Neural progenitor cell (in vitro differentiated cells): ENCODE data around the gene COL19A1. TPM values are rescaled to one million over a fixed set of nuclear protein-coding genes. Genes with fewer than 3 reads are reported as not detected.

ENCODE experiments used
- DNase-seq: peaks from one replicate; pipeline ENCODE4 v3.0.0-alpha.2; 2016; ENCODE audit warnings: low spot score
- H2AFZ ChIP-seq: fragments of 200-600 bp; sonication (generic); replicated peaks from 2 replicates; pipeline ENCODE4 v1.6.1; 2016; ENCODE audit warnings: antibody characterized with exemption
- H3F3A ChIP-seq: fragments of 200-600 bp; sonication (generic); 2 replicates; pipeline ENCODE4 v1.6.1; 2016; ENCODE audit warnings: antibody characterized with exemption, low read depth
- H3K27ac ChIP-seq: fragments of 200-600 bp; sonication (generic); 2 replicates; pipeline ENCODE4 v1.5.1; 2016; ENCODE audit warnings: mild to moderate bottlenecking
- H3K27me3 ChIP-seq: fragments of 200-600 bp; sonication (generic); 2 replicates; pipeline ENCODE4 v1.6.1; 2016; ENCODE audit warnings: mild to moderate bottlenecking, moderate library complexity
- H3K36me3 ChIP-seq: fragments of 200-600 bp; sonication (generic); 2 replicates; pipeline ENCODE4 v1.5.1; 2016
- H3K4me1 ChIP-seq: fragments of 200-600 bp; sonication (generic); 2 replicates; pipeline ENCODE4 v1.6.1; 2016; ENCODE audit warnings: mixed run types
- H3K4me2 ChIP-seq: fragments of 200-600 bp; sonication (generic); 2 replicates; pipeline ENCODE4 v1.6.1; 2016
- H3K4me3 ChIP-seq: fragments of 200-600 bp; sonication (generic); 2 replicates; pipeline ENCODE4 v1.5.1; 2016
- H3K79me2 ChIP-seq: fragments of 200-600 bp; sonication (generic); 2 replicates; pipeline ENCODE4 v1.6.1; 2016; ENCODE audit warnings: low read depth
- H3K9ac ChIP-seq: fragments of 200-600 bp; sonication (generic); 2 replicates; pipeline ENCODE4 v1.6.1; 2016
- H3K9me3 ChIP-seq: fragments of 200-600 bp; sonication (generic); 2 replicates; pipeline ENCODE4 v1.5.1; 2016; ENCODE audit warnings: low read depth
- H4K20me1 ChIP-seq: fragments of 200-600 bp; sonication (generic); 2 replicates; pipeline ENCODE4 v1.6.1; 2016; ENCODE audit warnings: low read depth
- H3K27ac Mint-ChIP-seq: 3 replicates; pipeline ENCODE4 v1.8.0; 2021; ENCODE audit warnings: mixed read lengths
- H3K27me3 Mint-ChIP-seq: 2 replicates; pipeline ENCODE4 v1.8.0; 2022; ENCODE audit warnings: low read depth, mild to moderate bottlenecking, inconsistent platforms, moderate library complexity, mixed read lengths; ENCODE audit not compliant: insufficient read depth
- H3K36me3 Mint-ChIP-seq: 3 replicates; pipeline ENCODE4 v1.8.0; 2021; ENCODE audit warnings: mixed read lengths
- H3K4me1 Mint-ChIP-seq: 3 replicates; pipeline ENCODE4 v1.8.0; 2021; ENCODE audit warnings: mixed read lengths
- H3K4me3 Mint-ChIP-seq: 3 replicates; pipeline ENCODE4 v1.8.0; 2021; ENCODE audit warnings: mild to moderate bottlenecking, moderate library complexity, mixed read lengths
- H3K9me3 Mint-ChIP-seq: 3 replicates; pipeline ENCODE4 v1.8.0; 2020; ENCODE audit warnings: mixed read lengths
- CTCF ChIP-seq: fragments of 200-600 bp; sonication (generic); IDR thresholded peaks from 2 replicates; pipeline ENCODE4 v1.5.1; 2017; ENCODE audit warnings: antibody characterized with exemption, mild to moderate bottlenecking
- EZH2 ChIP-seq: fragments of 200-600 bp; sonication (generic); IDR thresholded peaks from 2 replicates; pipeline ENCODE4 v1.6.1; 2017; ENCODE audit warnings: antibody characterized with exemption, mild to moderate bottlenecking, moderate library complexity
- EZH2phosphoT487 ChIP-seq: fragments of 200-600 bp; sonication (generic); IDR thresholded peaks from 2 replicates; pipeline ENCODE4 v1.6.1; 2017; ENCODE audit warnings: antibody characterized with exemption
- small RNA-seq: library from RNA; depleted of rRNA; stranded (forward); fragments of <200 nt; gene quantifications from one replicate; pipeline ENCODE3, GENCODE V24; 2015
- total RNA-seq: library from RNA; depleted of rRNA; stranded (reverse); fragments of >200 nt; gene quantifications from 2 replicates; pipeline ENCODE4 v1.2.3, GENCODE V29; 2015; ENCODE audit warnings: low replicate concordance

Gene COL19A1
- total RNA-seq, 1 donor from 2014 or later: not detected

- no peaks in the 10 kb centered on the region for H3K4me1 ChIP-seq
- no peak overlapping the region for H3K27ac Mint-ChIP-seq
- no peak overlapping the region for H3K27ac ChIP-seq
- no peaks in the 10 kb centered on the region for H3K27me3 Mint-ChIP-seq
- no peaks in the 10 kb centered on the region for H4K20me1 ChIP-seq
- H3K9me3 Mint-ChIP-seq: no peaks in the 10 kb centered on the region
- H3K4me3 ChIP-seq: no peak overlapping the region
- no peak overlapping the region for H3K9ac ChIP-seq
- H3K79me2 ChIP-seq: no peaks in the 10 kb centered on the region
- TF ChIP-seq EZH2phosphoT487 (no peak), EZH2 (no peak)
- no peak overlapping the region for H3K4me3 Mint-ChIP-seq
- no peaks in the 10 kb centered on the region for H3K9me3 ChIP-seq
- no peak overlapping the region for H2AFZ ChIP-seq
- H3K4me2 ChIP-seq: no peak overlapping the region
- H3K36me3 Mint-ChIP-seq: peaks cover 13% of the 10 kb centered on the region
- H3F3A ChIP-seq: no peaks in the 10 kb centered on the region
- DNase-seq: no peak
- no peaks in the 10 kb centered on the region for H3K27me3 ChIP-seq
- H3K4me1 Mint-ChIP-seq: peaks cover 24% of the 10 kb centered on the region
- no peaks in the 10 kb centered on the region for H3K36me3 ChIP-seq
Measured at GRCh38 chr6:70257768-70258273, 391.5 kb downstream of the COL19A1 start.

GRCh38 chr6:70258483-70258882 is 392.1 kb downstream of the COL19A1 start:
- Histone ChIP-seq H3K4me3 (no peak overlapping the region), H3F3A (no peaks in the 10 kb centered on the region), H3K4me2 (no peak overlapping the region), H3K36me3 (no peaks in the 10 kb centered on the region), H3K27me3 (no peaks in the 10 kb centered on the region), H3K27ac (no peak overlapping the region), H2AFZ (no peak overlapping the region), H3K4me1 (no peaks in the 10 kb centered on the region), H4K20me1 (no peaks in the 10 kb centered on the region), H3K9me3 (no peaks in the 10 kb centered on the region), H3K79me2 (no peaks in the 10 kb centered on the region), H3K9ac (no peak overlapping the region)
- no peak for DNase-seq
- H3K9me3 Mint-ChIP-seq: no peaks in the 10 kb centered on the region
- no peaks in the 10 kb centered on the region for H3K27me3 Mint-ChIP-seq
- H3K27ac Mint-ChIP-seq: no peak overlapping the region
- no peak overlapping the region for H3K4me3 Mint-ChIP-seq
- no peak for TF ChIP-seq CTCF
- peaks cover 13% of the 10 kb centered on the region for H3K36me3 Mint-ChIP-seq
- H3K4me1 Mint-ChIP-seq: peaks cover 24% of the 10 kb centered on the region

Small RNA genes lying within 50 kb of the gene (small RNA-seq; reads per million reads assigned to genes)
- gene RPL37P15: not detected

Other genes with a start within 250 kb of the COL19A1 start
- gene LMBRD1, start 69.5 kb upstream of the COL19A1 start, total RNA-seq: 24.8 and 41.1 TPM in 2 replicates